Fibroblast of pulmonary artery (primary cell): ENCODE results near the gene MTRF1L.

Source experiments
- DNase-seq: peaks from one replicate; pipeline ENCODE4 v3.0.0-alpha.2; 2010; ENCODE audit warnings: low read depth
- H3K4me3 ChIP-seq: replicated peaks from 2 replicates; pipeline ENCODE4 v1.5.1; 2011; ENCODE audit warnings: low read depth, mild to moderate bottlenecking, control low read depth, low read length, moderate library complexity
- TF ChIP-seq, protein P1 (sequence below): IDR thresholded peaks from 2 replicates; pipeline ENCODE4 v1.5.1; 2011; ENCODE audit warnings: mild to moderate bottlenecking, control low read depth, low read length, inconsistent platforms; ENCODE audit errors: missing control alignments

MTRF1L gene

DNA sequence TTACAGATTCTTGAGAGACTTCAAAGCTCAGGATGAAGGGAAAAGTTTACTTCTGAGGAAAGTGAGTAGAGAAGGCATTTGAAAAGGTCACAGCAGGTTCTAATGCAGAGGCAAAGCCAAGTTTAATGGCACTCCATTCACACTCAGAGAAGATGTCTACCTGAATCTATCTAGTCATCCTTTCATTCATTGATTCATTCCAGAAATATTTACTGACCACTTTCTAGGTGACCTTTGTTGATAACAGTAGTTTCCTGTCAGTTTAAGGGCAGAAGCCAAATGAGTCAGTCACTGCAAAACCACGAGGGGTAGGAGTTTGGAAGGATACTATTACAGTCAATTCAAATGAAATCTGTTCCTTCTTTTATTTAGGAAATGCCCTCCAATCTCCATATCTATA, 50.5 kb downstream of the MTRF1L start:
- no peak overlapping the region for H3K4me3 ChIP-seq
- TF ChIP-seq, protein P1, sequence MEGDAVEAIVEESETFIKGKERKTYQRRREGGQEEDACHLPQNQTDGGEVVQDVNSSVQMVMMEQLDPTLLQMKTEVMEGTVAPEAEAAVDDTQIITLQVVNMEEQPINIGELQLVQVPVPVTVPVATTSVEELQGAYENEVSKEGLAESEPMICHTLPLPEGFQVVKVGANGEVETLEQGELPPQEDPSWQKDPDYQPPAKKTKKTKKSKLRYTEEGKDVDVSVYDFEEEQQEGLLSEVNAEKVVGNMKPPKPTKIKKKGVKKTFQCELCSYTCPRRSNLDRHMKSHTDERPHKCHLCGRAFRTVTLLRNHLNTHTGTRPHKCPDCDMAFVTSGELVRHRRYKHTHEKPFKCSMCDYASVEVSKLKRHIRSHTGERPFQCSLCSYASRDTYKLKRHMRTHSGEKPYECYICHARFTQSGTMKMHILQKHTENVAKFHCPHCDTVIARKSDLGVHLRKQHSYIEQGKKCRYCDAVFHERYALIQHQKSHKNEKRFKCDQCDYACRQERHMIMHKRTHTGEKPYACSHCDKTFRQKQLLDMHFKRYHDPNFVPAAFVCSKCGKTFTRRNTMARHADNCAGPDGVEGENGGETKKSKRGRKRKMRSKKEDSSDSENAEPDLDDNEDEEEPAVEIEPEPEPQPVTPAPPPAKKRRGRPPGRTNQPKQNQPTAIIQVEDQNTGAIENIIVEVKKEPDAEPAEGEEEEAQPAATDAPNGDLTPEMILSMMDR: no peak
- peak; percentile 27 for DNase-seq

DNA sequence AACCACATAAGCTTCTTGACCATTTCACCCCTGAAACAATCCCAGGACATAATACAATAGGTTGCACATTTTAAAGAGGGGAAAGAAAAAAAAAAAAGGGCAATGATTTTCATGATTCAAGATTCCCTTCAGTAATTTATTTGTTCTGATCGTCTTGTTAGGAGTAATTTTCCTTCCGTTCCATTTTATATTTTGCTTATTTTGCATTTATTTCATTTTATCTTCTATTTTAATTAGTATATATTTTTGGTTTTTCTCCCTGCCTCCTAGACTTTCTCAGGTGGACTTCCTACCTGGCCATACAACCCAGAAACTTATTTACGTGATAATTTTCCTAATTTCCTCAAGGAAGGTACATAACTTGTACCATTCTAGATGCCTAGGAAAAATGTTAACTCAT, 52.3 kb downstream of the MTRF1L start:
- no peak overlapping the region for H3K4me3 ChIP-seq
- TF ChIP-seq, protein P1: no peak
- no peak for DNase-seq

DNA sequence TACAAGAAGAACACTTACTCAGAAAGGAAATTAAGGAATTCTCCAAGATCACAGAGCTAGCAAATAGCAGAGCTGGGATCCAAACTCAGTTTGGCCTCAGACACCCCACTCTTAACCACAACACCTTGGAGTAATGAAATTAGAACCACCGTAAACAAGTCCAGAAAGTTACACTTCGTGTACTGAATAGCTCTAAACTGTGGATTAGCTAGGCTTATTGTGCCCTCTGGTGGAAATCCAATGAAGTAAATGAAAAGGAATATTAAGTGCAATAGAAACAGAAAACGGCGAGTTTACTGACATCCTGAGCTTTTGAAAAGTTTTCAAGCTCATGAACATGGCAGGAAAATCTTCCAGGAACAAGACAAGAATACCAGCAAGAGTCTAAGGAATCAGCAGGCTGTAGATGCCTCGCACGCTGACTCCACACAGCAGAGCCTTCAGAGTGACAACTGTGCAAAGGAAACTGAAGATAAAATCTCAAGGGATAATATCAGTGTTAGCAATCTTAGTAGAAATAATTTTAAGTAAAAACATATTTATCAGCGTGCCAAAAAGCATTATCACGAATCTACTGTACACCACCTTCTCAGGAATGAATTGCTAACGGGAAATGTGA, 54.2 kb downstream of the MTRF1L start:
- TF ChIP-seq, protein P1: peak; percentile 70
- H3K4me3 ChIP-seq: no peak overlapping the region
- DNase-seq: peak; percentile 69

DNA sequence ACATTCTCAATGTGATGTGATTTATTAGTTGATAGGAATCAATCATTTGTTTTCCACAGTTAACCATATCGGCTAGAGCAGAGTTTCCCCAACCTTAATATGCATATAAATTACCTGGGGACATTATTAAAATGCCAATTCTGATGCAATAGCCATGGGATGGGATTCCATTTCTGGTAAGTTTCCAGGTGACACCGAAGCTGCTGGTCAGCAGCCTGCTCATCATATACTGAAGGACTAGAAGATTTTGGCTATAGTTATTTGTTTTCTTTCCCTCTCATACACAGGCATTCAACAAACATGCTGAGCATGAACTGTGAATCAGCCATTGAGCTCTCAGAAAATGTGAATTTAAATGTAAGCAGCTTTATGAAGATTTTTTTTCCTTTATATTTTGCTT, 55.5 kb downstream of the MTRF1L start:
- no peak overlapping the region for H3K4me3 ChIP-seq
- no peak for DNase-seq
- TF ChIP-seq, protein P1: no peak

DNA sequence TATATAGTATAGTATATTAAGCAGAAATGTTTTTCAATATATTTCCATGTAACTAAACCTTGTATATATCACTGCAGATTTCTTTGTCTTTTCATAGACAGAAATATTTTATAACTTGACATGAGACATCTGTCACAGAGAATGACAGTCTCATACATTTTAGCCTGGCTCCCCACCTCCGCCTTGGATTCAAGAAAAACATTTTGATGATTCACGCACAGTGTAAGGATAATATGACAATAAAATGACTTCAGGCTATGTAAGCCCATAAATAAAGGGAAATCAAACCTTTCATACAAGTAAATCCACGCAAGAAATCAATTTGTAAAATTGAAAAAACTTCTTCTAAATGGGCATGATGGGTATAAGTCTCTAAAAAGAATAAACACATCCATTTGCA, 56.0 kb downstream of the MTRF1L start:
- H3K4me3 ChIP-seq: no peak overlapping the region
- no peak for DNase-seq
- TF ChIP-seq, protein P1: no peak

DNA sequence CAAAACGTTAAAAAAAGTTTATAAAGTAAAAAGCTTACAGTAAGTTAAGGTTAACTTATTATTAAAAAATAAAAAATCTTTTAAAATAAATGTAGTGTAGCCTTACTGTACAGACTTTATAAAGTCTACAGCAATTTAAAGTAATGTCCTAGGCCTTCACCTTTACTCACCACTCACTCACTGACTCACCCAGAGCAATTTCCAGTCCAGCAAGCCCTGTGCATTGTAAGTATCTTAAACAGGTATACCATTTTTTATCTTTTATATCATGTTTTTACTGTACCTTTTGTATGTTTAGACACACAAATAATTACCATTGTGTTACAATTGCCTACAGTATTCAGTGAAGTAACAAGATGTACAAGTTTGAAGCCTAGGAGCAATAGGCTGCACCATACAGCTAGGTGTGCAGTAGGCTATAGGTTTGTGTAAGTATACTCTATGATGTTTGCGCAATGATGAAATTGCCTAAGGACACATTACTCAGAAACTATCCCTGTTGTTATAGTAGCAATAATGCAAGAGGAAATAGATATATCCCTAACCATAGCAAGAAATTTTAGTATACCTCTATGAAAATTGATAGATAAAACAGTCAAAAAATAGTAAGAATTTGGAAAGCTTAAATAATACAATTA, 59.1 kb downstream of the MTRF1L start:
- DNase-seq: no peak
- no peak overlapping the region for H3K4me3 ChIP-seq
- TF ChIP-seq, protein P1: no peak
